Measurements from ENCODE around the gene S1PR3.

S1PR3 gene

GRCh38 chr9:88979791-88980190 is 11.5 kb upstream of the S1PR3 start:
- ATAC-seq (no peak), DNase-seq (ENCODE audit: low spot score in 2 of 2) (no peak)
- H3K4me3 Mint-ChIP-seq = no peak overlapping the region
- H3K4me1 Mint-ChIP-seq = no peaks in the 10 kb centered on the region
- no peaks in the 10 kb centered on the region for H3K9me3 Mint-ChIP-seq
- H3K27ac Mint-ChIP-seq = no peak overlapping the region
- H3K36me3 Mint-ChIP-seq = no peaks in the 10 kb centered on the region

- H3K36me3 Mint-ChIP-seq = no peaks in the 10 kb centered on the region
- no peaks in the 10 kb centered on the region for H3K9me3 Mint-ChIP-seq
- DNase-seq (ENCODE audit: low spot score in 2 of 2) (no peak), ATAC-seq (no peak)
- no peak overlapping the region for H3K27ac Mint-ChIP-seq
- H3K4me3 Mint-ChIP-seq = no peak overlapping the region
- H3K4me1 Mint-ChIP-seq = no peaks in the 10 kb centered on the region
Measured at GRCh38 chr9:88980740-88981203, 10.5 kb upstream of the S1PR3 start.

DNA sequence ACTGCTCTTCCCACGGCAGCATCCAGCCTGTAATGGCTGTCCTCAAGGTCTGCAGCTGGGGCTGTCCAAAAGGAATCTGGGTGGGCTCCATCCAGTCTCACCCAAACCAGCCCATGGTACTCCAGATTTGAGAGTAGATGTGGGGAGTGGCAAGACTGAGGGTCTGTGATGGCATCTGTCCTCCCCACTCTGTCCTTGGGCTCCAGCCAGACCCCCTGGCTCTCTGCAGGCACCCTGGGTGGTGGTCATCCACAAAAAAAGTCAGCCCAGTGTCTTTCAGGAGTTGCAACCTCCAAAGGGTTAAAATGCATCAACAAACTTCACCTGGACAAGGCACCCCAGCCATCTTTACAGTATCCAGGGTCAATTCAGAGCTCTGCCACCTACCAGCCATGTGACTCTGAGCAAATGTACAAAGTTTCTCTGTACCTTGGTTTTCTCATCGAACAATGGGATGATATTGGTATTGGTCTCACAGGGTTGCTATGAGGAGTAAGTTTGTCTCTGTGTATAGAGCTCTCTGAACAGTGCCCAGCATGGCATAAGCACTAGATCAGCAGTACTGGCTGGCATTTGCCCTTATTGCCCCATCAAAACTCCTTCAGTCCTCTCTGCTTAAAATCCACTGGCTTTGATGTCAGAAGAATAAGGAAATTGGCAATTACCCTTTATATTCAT is 7.3 kb upstream of the S1PR3 start:
- no peak for ATAC-seq
- no peak for DNase-seq (ENCODE audit: low spot score in 2 of 2)
- H3K27ac Mint-ChIP-seq = no peak overlapping the region
- H3K4me3 Mint-ChIP-seq = no peak overlapping the region
- H3K4me1 Mint-ChIP-seq = peaks cover under 1% of the 10 kb centered on the region
- H3K36me3 Mint-ChIP-seq = no peaks in the 10 kb centered on the region
- H3K9me3 Mint-ChIP-seq = no peaks in the 10 kb centered on the region

DNA sequence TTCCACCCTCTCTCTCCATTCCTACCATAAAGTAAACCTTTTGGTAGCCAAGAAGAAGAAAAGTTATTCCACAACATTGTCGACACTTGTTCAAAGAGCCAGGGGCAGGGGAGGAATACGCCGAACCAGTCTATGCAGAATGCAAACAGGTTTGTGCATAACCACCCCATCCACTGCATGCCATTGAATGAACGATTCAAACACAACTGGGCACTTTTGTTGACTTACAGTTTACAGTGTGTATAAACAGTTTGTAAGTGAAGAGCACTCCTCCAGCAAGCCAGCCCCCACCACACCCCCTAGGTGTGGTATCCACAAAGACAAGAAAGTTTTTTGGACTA is 6.8 kb upstream of the S1PR3 start:
- peaks cover 6% of the 10 kb centered on the region for H3K4me1 Mint-ChIP-seq
- ATAC-seq (no peak), DNase-seq (ENCODE audit: low spot score in 2 of 2) (no peak)
- H3K36me3 Mint-ChIP-seq = no peaks in the 10 kb centered on the region
- no peak overlapping the region for H3K4me3 Mint-ChIP-seq
- no peaks in the 10 kb centered on the region for H3K9me3 Mint-ChIP-seq
- no peak overlapping the region for H3K27ac Mint-ChIP-seq

- Mint-ChIP-seq H3K4me3 (no peak overlapping the region), H3K4me1 (peaks cover 9% of the 10 kb centered on the region), H3K9me3 (no peaks in the 10 kb centered on the region), H3K36me3 (no peaks in the 10 kb centered on the region), H3K27ac (no peak overlapping the region)
- DNase-seq (ENCODE audit: low spot score in 2 of 2) (no peak), ATAC-seq (no peak)
Measured at GRCh38 chr9:88985616-88986015, 5.7 kb upstream of the S1PR3 start.

DNA sequence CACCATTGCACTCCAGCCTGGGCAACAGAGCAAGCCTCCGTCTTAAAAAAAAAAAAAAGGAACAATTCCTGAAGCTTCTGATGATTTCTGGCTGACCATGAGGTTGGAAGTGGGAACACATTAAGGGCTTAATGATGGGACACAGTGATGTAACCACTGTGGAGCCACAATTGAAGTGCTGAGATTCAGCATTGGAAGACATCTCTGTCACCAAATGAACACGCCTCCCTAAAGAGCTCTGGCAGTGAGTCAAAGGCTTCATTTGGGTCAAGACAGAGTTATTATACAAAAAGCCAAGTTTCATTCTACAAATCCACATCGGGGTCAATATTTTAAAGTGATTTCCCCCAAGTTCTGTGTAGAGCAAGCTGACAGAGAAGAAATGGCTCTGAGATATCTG is 4.5 kb upstream of the S1PR3 start:
- Mint-ChIP-seq H3K27ac (no peak overlapping the region), H3K36me3 (no peaks in the 10 kb centered on the region), H3K4me3 (no peak overlapping the region), H3K9me3 (no peaks in the 10 kb centered on the region), H3K4me1 (peaks cover 9% of the 10 kb centered on the region)
- ATAC-seq (no peak), DNase-seq (ENCODE audit: low spot score in 2 of 2) (no peak)

DNA sequence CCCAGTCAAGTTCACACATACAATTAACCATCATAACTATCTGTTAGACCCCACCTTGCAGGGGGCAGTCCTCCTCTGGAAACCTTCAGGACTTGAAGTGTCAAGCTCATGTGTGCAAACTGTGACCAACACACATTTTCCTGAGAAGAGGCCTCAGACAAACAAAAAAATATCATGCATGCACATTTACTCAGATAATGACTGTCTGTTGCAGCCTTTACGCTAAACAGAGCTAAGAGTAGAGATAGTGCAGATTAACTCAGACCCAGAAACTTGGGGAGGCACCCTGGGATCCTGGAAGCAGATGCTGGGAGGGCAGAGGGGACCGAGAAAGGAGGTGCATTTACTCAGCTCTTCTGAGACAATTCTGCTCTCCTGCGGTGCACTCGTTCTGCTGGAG is 3.6 kb upstream of the S1PR3 start:
- no peaks in the 10 kb centered on the region for H3K36me3 Mint-ChIP-seq
- no peak for ATAC-seq

DNA sequence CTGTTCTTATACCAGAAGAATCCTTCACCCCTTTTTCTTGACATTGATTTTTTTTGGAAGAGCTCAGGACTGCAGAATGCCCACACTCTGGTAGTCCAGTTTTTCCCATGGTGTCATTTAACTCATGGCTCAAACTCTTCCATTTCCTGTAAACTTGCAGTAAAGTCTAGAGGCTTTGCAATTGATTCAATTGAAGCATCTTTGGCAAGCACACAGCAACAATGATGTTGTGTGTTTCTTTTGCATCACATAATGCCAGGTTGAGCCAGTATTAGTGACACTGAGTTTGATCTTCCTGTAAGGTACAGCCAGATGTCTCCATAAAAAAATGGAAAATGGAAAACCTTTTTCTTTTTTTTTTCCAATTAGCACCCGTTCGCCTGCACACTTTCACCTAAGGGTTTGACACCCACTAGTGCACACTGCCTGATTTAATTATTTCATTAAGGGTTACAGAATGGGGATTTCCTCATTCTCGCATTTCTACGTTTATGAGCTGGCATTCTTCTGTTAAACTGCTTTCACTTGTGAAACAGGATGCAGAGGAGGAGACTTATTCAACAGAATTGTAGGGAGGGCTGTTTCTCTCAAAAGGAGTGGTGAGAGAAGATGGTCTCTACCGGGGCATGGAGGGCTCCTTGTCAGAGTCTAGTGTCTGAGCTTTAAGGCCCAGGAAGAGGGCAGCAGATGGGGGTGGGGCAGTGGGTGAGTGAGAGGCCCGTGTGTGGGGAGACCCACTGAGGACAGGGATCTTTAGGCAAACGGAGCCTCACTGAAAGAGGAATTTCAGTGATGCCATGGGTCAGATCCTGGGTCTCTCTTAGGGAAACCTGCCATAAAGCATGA is 2.2 kb upstream of the S1PR3 start:
- Mint-ChIP-seq H3K4me3 (no peak overlapping the region), H3K4me1 (peaks cover 9% of the 10 kb centered on the region)
- peak; percentile 81 for ATAC-seq

More for the DNA sequence above, 3.6 kb upstream of the S1PR3 start:
- DNase-seq (ENCODE audit: low spot score in 2 of 2) = no peak
- no peak overlapping the region for H3K27ac Mint-ChIP-seq
- no peak overlapping the region for H3K4me3 Mint-ChIP-seq
- H3K9me3 Mint-ChIP-seq = no peaks in the 10 kb centered on the region
- peaks cover 9% of the 10 kb centered on the region for H3K4me1 Mint-ChIP-seq

DNA sequence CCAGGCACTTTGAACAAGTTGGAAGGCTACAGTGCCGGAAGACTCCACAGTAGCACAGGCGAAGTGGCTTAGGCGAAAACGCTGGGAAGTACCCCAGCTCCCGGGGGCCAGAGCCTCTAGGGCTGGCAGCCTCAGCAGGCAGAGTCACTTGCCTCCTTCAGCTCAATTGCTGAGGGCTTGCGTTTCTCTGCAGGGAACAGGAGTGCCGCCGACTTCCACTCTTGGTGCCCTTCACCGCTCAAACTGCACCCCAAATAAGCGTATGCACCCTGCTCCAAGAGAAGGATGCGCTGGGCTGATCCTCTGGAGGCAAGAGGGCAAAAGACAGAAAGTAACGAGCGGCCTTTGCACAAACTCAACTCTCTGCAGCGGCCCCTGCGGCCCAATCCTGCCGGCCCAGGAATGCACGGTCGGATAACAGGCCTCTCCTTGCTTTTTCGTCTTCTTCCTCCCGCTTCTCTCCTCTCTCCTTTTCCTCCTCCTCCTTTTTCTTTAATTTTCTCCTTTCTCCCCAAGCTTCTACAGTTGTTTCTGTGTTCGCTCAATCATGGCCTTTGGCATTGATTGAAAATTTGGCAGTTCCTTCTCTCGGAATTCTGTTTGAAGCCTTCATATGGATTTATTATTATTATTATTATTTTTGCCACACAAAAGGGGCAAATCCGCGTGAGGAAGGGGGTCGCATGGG is 1.1 kb upstream of the S1PR3 start:
- DNase-seq (ENCODE audit: low spot score in 2 of 2) (no peak), ATAC-seq (no peak)
- Mint-ChIP-seq H3K27ac (no peak overlapping the region), H3K4me3 (no peak overlapping the region), H3K36me3 (no peaks in the 10 kb centered on the region), H3K9me3 (no peaks in the 10 kb centered on the region), H3K4me1 (peaks cover 9% of the 10 kb centered on the region)

More for the DNA sequence above, 2.2 kb upstream of the S1PR3 start:
- Mint-ChIP-seq H3K27ac (no peak overlapping the region), H3K36me3 (no peaks in the 10 kb centered on the region), H3K9me3 (no peaks in the 10 kb centered on the region)
- DNase-seq (ENCODE audit: low spot score in 2 of 2) = no peak

DNA sequence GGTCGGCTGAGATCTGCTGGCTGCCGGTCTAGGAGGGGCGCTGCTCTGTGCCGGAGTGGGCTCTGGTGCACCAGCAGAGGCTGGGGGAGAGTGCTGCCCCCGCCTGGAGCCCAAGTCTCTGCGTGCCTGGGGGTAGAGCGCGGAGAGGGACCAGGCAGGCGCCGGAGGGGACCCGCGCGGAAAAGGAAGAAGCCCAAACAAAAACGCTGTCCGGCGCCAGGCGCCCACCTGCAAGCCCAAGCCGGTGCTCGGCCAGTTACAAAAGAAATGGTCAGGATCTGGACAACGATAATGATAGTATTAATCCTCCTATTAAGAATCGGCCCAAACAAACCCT is 571 bp upstream of the S1PR3 start:
- Mint-ChIP-seq H3K4me1 (peaks cover 9% of the 10 kb centered on the region), H3K36me3 (no peaks in the 10 kb centered on the region), H3K9me3 (no peaks in the 10 kb centered on the region), H3K27ac (no peak overlapping the region), H3K4me3 (no peak overlapping the region)
- DNase-seq (ENCODE audit: low spot score in 2 of 2) (no peak), ATAC-seq (no peak)

GRCh38 chr9:88992556-88992955 is 1.3 kb downstream of the S1PR3 start:
- H3K36me3 Mint-ChIP-seq = no peaks in the 10 kb centered on the region
- H3K4me3 Mint-ChIP-seq = no peak overlapping the region
- H3K9me3 Mint-ChIP-seq = no peaks in the 10 kb centered on the region
- peaks cover 9% of the 10 kb centered on the region for H3K4me1 Mint-ChIP-seq
- no peak for DNase-seq (ENCODE audit: low spot score in 2 of 2)
- ATAC-seq = no peak
- no peak overlapping the region for H3K27ac Mint-ChIP-seq

DNA sequence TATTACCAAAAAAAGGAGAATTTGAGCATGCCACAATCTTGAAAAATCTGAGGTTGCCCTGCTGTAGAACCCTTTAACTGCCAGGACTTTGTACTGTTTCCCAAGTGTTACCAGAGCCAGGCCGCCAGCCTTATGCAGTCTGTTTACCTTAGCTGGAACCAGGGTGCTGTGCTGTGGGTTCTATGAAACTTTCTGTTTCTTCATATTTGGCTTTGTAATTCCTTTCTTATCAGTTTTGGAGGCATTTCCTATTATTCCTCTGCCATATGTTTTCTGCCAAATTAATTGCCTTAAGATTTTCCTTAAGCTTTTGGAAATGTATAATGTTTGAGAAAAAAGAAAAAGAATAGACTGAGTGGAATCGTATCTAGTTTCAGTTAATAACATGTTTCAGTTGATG is 2.1 kb downstream of the S1PR3 start:
- Mint-ChIP-seq H3K36me3 (no peaks in the 10 kb centered on the region), H3K27ac (no peak overlapping the region), H3K4me1 (peaks cover 9% of the 10 kb centered on the region), H3K9me3 (no peaks in the 10 kb centered on the region), H3K4me3 (no peak overlapping the region)
- DNase-seq (ENCODE audit: low spot score in 2 of 2) (no peak), ATAC-seq (no peak)

DNA sequence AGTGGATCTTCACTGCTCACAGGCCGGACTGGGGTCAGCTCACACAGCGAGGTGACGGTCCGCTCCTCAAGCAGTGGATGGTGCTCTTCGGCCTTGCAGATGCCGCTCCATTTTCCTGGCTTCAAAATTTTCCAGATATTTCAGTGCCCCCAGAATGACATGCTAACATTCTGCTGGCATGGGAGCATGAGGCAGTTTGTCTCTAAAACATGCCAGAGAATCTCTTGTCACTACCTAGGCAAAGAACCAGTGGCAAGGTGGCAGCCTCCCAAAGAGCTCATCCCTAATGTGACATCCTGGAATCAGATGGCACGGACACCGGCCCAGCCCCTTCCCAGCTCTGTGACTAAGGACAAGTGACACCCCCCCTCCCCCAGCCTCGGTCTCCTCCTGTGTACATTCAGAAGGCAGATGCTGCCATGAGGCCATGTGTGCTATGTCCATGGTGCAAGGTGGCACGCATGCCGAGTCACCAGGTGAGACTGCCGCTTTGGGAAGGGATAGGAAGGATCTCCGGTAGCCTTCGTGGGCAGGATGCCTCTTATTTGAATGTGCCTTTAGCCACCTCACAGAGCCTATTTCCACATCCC is 2.7 kb downstream of the S1PR3 start:
- DNase-seq (ENCODE audit: low spot score in 2 of 2) (no peak), ATAC-seq (no peak)
- Mint-ChIP-seq H3K4me3 (no peak overlapping the region), H3K36me3 (no peaks in the 10 kb centered on the region), H3K27ac (no peak overlapping the region), H3K9me3 (no peaks in the 10 kb centered on the region), H3K4me1 (peaks cover 9% of the 10 kb centered on the region)

GRCh38 chr9:88994469-88995199 is 3.4 kb downstream of the S1PR3 start:
- Mint-ChIP-seq H3K4me1 (peaks cover 2% of the 10 kb centered on the region), H3K36me3 (no peaks in the 10 kb centered on the region), H3K27ac (no peak overlapping the region), H3K9me3 (no peaks in the 10 kb centered on the region), H3K4me3 (no peak overlapping the region)
- DNase-seq (ENCODE audit: low spot score in 2 of 2) (no peak), ATAC-seq (no peak)

DNA sequence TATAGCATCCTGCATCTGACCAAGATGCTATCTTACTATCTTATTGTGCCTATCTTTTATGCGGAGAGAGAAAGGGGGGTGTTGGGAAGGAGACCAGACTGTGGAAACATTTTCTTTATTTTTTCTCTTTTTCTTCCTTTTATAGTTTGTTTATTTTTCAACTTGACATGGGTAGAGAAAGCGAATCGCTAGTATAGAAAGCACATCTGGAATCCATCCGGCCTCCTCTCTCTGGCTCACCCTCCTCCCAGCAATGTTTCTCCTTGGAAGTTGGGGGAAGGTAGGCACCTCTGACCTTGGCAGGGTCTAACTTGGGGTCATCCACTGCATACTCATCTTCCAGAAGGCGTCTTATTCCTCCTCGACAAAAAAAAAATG is 3.9 kb downstream of the S1PR3 start:
- H3K4me1 Mint-ChIP-seq = no peaks in the 10 kb centered on the region

More for the DNA sequence above, 3.9 kb downstream of the S1PR3 start:
- Mint-ChIP-seq H3K36me3 (no peaks in the 10 kb centered on the region), H3K27ac (no peak overlapping the region), H3K9me3 (no peaks in the 10 kb centered on the region), H3K4me3 (no peak overlapping the region)
- DNase-seq (ENCODE audit: low spot score in 2 of 2) = no peak
- no peak for ATAC-seq
